Stomach (tissue), 9 donors: ENCODE data around the gene EPC2. TPM values are rescaled to one million over a fixed set of nuclear protein-coding genes. Genes with fewer than 3 reads are reported as not detected.
"Not testable (repeated sequence)": the region's sequence is repeated elsewhere in the genome, so short reads cannot be mapped to it uniquely, and the experiment has no call there.

ENCODE experiments used
- DNase-seq, 2 donors: peaks; one replicate each; pipeline versions ENCODE4 v3.0.0 to v3.0.0-alpha.2; 2013 to 2019
- H3K27ac ChIP-seq, 5 donors: fragments of 200-600 bp in 4 of 5; sonication (generic) in 4 of 5; one replicate each; pipeline ENCODE4 v1.5.1; 2013 to 2019; ENCODE audit warnings: mild to moderate bottlenecking in 1 of 5, moderate library complexity in 1 of 5
- H3K27me3 ChIP-seq, 3 donors: fragments of 200-600 bp; sonication (generic); one replicate each; pipeline ENCODE4 v1.5.1; 2017 to 2019; ENCODE audit warnings: mixed run types in 1 of 3
- H3K36me3 ChIP-seq, 4 donors: fragments of 200-600 bp; sonication (generic); 1 replicate in 3 of 4; 2 replicates in 1 of 4; pipeline ENCODE4 v1.5.1; 2016 to 2019
- H3K4me1 ChIP-seq, 4 donors: fragments of 200-600 bp; sonication (generic); one replicate each; pipeline ENCODE4 v1.5.1; 2016 to 2019
- H3K4me3 ChIP-seq, 4 donors: fragments of 200-600 bp; sonication (generic) in 3 of 4; one replicate each; pipeline ENCODE4 v1.5.1; 2016 to 2019; ENCODE audit warnings: mild to moderate bottlenecking in 1 of 4
- H3K9me3 ChIP-seq, 4 donors: fragments of 200-600 bp; sonication (generic); one replicate each; pipeline ENCODE4 v1.5.1; 2016 to 2019
- CTCF ChIP-seq, 7 experiments: fragments of 450-650 bp in 4 of 7; fragments of 200-600 bp in 3 of 7; sonication (generic) in 3 of 7; IDR thresholded peaks; one replicate each; pipeline ENCODE4 v1.5.1; 2016 to 2019; ENCODE audit warnings: antibody characterized with exemption in 7 of 7, control low read depth in 2 of 7, mild to moderate bottlenecking in 1 of 7
- EP300 ChIP-seq: sonication (generic); formaldehyde crosslinking; IDR thresholded peaks from one replicate; pipeline ENCODE4 v1.6.1; 2017; ENCODE audit warnings: antibody characterized with exemption
- POLR2A ChIP-seq, 4 donors: fragments of 450-650 bp; IDR thresholded peaks; one replicate each; pipeline ENCODE4 v1.6.1; 2016; ENCODE audit warnings: antibody characterized with exemption in 4 of 4, control low read depth in 2 of 4, mild to moderate bottlenecking in 1 of 4, moderate library complexity in 1 of 4
- POLR2AphosphoS5 ChIP-seq, 3 donors: sonication (generic); formaldehyde crosslinking; IDR thresholded peaks; one replicate each; pipeline ENCODE4 v1.6.1; 2016; ENCODE audit warnings: antibody characterized with exemption in 3 of 3
- WGBS, 5 donors: extraction: QIAGEN DNeasy Blood & Tissue Kit in 3 of 5; methylation state at CpG; one replicate each; pipeline versions ENCODE4 v1.1.5 to v1.1.7; 2013 to 2018; 5-methylcytosine and 5-hydroxymethylcytosine counted together
- intact Hi-C: fragments of 100-400 bp; cut with DNase I; formaldehyde crosslinking; loops from one replicate; pipeline ENCODE4 v1.15.1; 2023; ENCODE audit warnings: low total_unique reads
- polyA plus RNA-seq, 3 donors: library from polyadenylated mRNA; stranded (reverse); fragments of 200-250 nt; gene quantifications; one replicate each; pipeline ENCODE4 v1.2.3, GENCODE V29; 2013
- total RNA-seq, 5 donors: library from RNA; depleted of rRNA; stranded (reverse); fragments of >200 nt; gene quantifications; one replicate each; pipeline versions ENCODE4 v1.1.0 to v1.2.3, GENCODE V29; 2014 to 2016
- donor health status: healthy with polysubstance abuse.
- donor health status: Bipolar disorder and iron deficiency.
- donor health status: healthy.

EPC2 gene
- total and polyA plus RNA-seq, 8 donors = 0.87 to 42.2 (median 13.5) TPM

DNA sequence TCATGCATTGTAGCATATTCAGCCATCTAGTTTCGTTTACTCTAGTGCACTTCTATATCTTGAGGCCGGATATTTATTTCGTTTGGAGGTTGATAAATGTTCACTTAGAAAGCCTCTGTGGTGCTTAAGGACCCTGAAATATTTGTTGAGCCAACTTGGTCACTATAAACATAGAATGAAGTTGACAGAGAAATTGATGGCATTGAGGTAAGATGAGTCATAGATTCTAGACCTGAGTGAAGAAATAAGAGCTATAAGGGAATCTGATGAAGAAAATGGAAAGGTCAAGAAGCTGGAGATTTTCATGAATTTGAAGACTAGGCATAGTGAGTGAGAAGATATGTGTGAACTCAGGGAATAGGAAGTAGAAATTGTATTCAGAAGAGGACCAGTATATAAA, 35.9 kb downstream of the EPC2 start:
- Histone ChIP-seq H3K9me3 (no peaks in the 10 kb centered on the region), H3K4me3 (no peak overlapping the region), H3K27me3 (no peaks in the 10 kb centered on the region), H3K27ac (no peak overlapping the region), H3K36me3 (no peaks in the 10 kb centered on the region), H3K4me1 (peaks cover 0 to 35% (median 28%) of the 10 kb centered on the region in 4 donors)
- TF ChIP-seq EP300 = no peak
- intact Hi-C loops = no loop called here
- WGBS, 5 donors = 27 to 44% (median 33%) methylated on average over 3 of the region's 3 CpGs
- DNase-seq = no peak

- no peak for TF ChIP-seq POLR2AphosphoS5 (IDR thresholded peaks at IDR 0.05)
- no peak for TF ChIP-seq EP300
- no peak for TF ChIP-seq POLR2A (IDR thresholded peaks at IDR 0.05)
- WGBS, 5 donors = 82 to 96% (median 92%) methylated on average over 5 of the region's 5 CpGs
- no peak overlapping the region for H3K27ac ChIP-seq
- H3K27me3 ChIP-seq = no peaks in the 10 kb centered on the region
- H3K9me3 ChIP-seq = no peaks in the 10 kb centered on the region
- peaks cover 0 to 32% (median 23%) of the 10 kb centered on the region in 4 donors for H3K4me1 ChIP-seq
- H3K36me3 ChIP-seq = no peaks in the 10 kb centered on the region
- no peak for DNase-seq
- no peak overlapping the region for H3K4me3 ChIP-seq
- intact Hi-C loops = no loop called here
Measured at GRCh38 chr2:148681443-148681842, 36.9 kb downstream of the EPC2 start.

DNA sequence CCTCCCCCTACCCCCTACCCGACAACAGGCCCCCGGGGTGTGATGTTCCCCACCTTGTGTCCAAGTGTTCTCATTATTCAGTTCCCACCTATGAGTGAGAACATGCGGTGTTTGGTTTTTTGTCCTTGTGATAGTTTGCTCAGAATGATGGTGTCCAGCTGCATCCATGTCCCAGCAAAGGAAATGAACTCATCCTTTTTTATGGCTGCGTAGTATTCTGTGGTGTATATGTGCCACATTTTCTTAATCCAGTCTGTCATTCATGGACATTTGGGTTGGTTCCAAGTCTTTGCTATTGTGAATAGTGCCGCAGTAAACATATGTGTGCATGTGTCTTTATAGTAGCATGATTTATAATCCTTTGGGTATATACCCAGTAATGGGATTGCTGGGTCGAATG, 37.3 kb downstream of the EPC2 start:
- H3K4me3 ChIP-seq, H3K27ac ChIP-seq, H3K9me3 ChIP-seq, DNase-seq, intact Hi-C loops, H3K36me3 ChIP-seq, H3K27me3 ChIP-seq: not testable (repeated sequence)
- WGBS, 5 donors = 89 to 99% (median 97%) methylated on average over 5 to 6 of the region's 6 CpGs
- H3K4me1 ChIP-seq = peaks cover 0 to 30% (median 20%) of the 10 kb centered on the region in 4 donors

- no peak overlapping the region for H3K4me3 ChIP-seq
- H3K36me3 ChIP-seq = no peaks in the 10 kb centered on the region
- DNase-seq = no peak
- intact Hi-C loops = no loop called here
- no peak overlapping the region for H3K27ac ChIP-seq
- WGBS, 5 donors = 84 to 90% (median 88%) methylated on average over 6 of the region's 6 CpGs
- no peaks in the 10 kb centered on the region for H3K9me3 ChIP-seq
- H3K27me3 ChIP-seq = no peaks in the 10 kb centered on the region
- TF ChIP-seq EP300 (no peak), CTCF (IDR thresholded peaks at IDR 0.05) (no peak), POLR2A (IDR thresholded peaks at IDR 0.05) (no peak), POLR2AphosphoS5 (IDR thresholded peaks at IDR 0.05) (no peak)
- H3K4me1 ChIP-seq = peaks cover 0 to 28% (median 18%) of the 10 kb centered on the region in 4 donors
Measured at GRCh38 chr2:148684507-148684906, 40.0 kb downstream of the EPC2 start.

DNA sequence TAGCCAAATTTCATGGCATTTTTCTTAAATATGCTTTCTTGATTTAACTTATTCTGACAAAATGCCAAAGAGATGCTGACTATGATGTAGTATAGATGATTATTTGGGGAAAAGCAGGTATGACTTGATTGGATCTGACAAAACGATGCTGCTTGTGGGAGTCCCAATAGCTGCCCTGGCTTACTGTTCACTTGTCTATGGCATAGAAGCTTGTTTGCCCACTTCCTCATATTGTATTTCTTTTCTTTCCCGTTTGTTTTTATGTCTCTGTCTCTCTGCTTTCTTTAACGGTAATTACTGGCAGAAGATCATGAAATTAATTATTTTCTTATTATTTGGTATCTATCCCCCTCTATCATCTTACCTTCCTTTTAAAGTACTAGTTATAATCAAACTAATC, 43.0 kb downstream of the EPC2 start:
- Histone ChIP-seq H3K4me1 (peaks cover 0 to 20% (median 4%) of the 10 kb centered on the region in 4 donors), H3K9me3 (no peaks in the 10 kb centered on the region), H3K36me3 (peaks cover 0 to 22% (median 21%) of the 10 kb centered on the region in 4 donors), H3K4me3 (no peak overlapping the region), H3K27me3 (no peaks in the 10 kb centered on the region), H3K27ac (no peak overlapping the region)
- DNase-seq = no peak
- TF ChIP-seq CTCF (IDR thresholded peaks at IDR 0.05) (no peak), POLR2A (IDR thresholded peaks at IDR 0.05) (no peak), EP300 (no peak), POLR2AphosphoS5 (IDR thresholded peaks at IDR 0.05) (no peak)
- intact Hi-C loops = no loop called here
- whole genome bisulfite sequencing, 5 donors = 81 to 91% (median 87%) methylated on average over 3 of the region's 3 CpGs

DNA sequence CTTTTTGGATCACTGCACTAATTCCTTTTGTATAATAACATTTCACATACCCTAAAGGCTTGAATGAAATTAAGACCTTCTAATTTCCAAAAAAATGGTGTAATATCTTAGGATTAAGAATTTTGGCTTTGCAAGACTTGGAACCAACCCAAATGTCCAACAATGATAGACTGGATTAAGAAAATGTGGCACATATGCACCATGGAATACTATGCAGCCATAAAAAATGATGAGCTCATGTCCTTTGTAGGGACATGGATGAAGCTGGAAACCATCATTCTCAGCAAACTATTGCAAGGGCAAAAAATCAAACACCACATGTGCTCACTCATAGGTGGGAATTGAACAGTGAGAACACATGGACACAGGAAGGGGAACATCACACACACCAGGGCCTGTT, 43.5 kb downstream of the EPC2 start:
- H3K27me3 ChIP-seq, DNase-seq, H3K27ac ChIP-seq, H3K4me3 ChIP-seq, H3K9me3 ChIP-seq, intact Hi-C loops: not testable (repeated sequence)
- Histone ChIP-seq H3K36me3 (peaks cover 0 to 24% (median 22%) of the 10 kb centered on the region in 4 donors), H3K4me1 (peaks cover 0 to 20% (median 4%) of the 10 kb centered on the region in 4 donors)
